ENCODE results near the gene PRICKLE4. TPM values are rescaled to one million over a fixed set of nuclear protein-coding genes. Genes with fewer than 3 reads are reported as not detected.

Gene PRICKLE4
- polyA plus RNA-seq, 1 experiment, result 0.31 TPM

DNA sequence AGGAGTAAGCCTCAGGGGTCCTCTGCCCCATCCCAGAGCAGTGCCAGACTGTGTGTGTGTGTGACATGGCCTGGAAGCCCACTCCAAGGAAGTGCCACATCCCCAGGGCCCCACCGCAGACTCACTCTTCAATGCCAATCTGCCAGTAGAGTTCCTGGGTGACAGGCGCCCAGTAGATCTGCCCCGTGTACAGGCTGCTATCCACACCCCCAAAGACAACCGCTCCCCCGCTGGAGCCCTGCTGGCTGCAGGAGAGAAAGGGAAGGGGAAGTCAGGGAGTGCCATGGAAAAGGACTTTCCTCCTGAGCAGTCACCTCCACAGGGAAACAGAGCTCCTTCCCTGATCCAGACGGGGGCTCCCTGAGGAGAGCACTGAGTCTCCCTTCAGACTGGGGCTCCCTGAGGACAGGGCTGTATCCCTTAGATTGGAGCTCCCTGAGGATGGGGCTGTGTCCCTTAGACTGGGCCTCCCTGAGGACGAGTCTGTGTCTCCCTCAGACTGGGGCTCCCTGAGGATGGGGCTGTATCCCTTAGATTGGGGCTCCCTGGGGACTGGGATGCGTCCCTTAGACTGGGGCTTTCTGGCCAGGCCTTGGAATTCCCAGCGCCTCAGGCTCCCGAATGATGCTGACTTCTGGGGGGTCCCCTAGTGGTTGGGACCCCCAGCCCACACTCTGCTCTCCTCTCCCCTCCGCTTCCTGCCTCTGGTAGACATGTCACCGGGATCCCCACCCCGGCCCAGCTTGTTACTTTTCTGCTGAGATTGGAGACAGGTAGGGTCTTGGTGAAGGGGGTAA, 40.0 kb upstream of the PRICKLE4 start:
- POLR2A ChIA-PET, result no interaction called here
- no peaks in the 10 kb centered on the region for H3K36me3 ChIP-seq (ENCODE audit: control insufficient read depth, insufficient read depth, low read length)
- CTCF ChIA-PET, result interaction anchor here (1.1 kb wide), 1 partner anchor 13 kb away, joined by 3 read pairs; no protein-coding TSS in a partner anchor
- no peak for DNase-seq (ENCODE audit: low read depth)
- H3K27me3 ChIP-seq (ENCODE audit: control insufficient read depth, insufficient read depth, low read length), result peaks cover 1% of the 10 kb centered on the region; the same call in 1 of the 2 replicates
- TF ChIP-seq, protein P1, sequence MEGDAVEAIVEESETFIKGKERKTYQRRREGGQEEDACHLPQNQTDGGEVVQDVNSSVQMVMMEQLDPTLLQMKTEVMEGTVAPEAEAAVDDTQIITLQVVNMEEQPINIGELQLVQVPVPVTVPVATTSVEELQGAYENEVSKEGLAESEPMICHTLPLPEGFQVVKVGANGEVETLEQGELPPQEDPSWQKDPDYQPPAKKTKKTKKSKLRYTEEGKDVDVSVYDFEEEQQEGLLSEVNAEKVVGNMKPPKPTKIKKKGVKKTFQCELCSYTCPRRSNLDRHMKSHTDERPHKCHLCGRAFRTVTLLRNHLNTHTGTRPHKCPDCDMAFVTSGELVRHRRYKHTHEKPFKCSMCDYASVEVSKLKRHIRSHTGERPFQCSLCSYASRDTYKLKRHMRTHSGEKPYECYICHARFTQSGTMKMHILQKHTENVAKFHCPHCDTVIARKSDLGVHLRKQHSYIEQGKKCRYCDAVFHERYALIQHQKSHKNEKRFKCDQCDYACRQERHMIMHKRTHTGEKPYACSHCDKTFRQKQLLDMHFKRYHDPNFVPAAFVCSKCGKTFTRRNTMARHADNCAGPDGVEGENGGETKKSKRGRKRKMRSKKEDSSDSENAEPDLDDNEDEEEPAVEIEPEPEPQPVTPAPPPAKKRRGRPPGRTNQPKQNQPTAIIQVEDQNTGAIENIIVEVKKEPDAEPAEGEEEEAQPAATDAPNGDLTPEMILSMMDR (IDR thresholded peaks at IDR 0.05; ENCODE audit: insufficient read depth, low read depth, low read length), result no peak
- H3K4me3 ChIP-seq (ENCODE audit: low read depth, low read length), result no peak overlapping the region

DNA sequence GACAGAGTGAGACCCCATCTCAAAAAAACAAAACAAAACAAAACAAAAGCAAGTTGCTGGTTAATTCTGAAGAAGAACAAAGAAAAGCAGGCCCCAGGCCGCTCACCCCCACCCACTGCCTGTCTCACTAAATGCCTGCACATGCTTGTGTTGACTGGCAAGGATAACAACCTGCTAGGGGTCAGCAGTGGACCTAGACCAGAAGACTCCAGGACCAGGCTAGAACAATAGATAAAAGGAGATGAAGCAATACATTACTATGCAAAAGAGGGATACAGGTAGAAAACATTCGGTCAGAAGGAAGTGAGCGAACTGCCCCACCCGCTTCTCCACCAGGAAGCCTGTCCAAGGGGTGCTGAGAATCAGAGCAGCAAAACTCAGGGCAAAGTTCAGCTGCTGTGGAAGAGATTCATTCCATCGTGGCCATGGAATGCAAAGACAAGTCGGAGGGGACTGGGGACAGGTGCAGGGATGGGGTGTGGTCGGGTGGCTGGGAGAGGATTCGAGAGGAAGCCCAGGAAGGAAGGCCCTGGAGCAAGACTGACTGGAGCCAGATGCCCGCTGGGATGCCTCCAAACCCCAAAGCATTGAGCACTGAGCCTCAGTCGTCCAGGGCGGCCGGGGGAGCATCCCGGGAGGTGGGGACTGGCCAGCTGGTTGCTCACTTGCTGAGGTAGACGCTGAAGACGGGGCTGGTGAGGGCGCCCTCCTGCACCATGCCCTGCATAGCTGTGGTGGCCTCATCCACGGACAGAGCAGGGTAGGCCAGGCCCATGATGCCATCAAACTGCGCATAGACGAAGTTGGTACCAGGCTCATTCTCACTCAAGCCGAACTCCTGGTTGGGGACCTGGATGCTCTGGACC, 38.7 kb upstream of the PRICKLE4 start:
- H3K4me3 ChIP-seq (ENCODE audit: low read depth, low read length), result no peak overlapping the region
- TF ChIP-seq, protein P1 (IDR thresholded peaks at IDR 0.05; ENCODE audit: insufficient read depth, low read depth, low read length), result no peak
- POLR2A ChIA-PET, result no interaction called here
- 0 out of 2 replicates have a peak, but pooled peaks cover 1% of the 10 kb centered on the region for H3K27me3 ChIP-seq (ENCODE audit: control insufficient read depth, insufficient read depth, low read length)
- DNase-seq (ENCODE audit: low read depth), result no peak
- no peaks in the 10 kb centered on the region for H3K36me3 ChIP-seq (ENCODE audit: control insufficient read depth, insufficient read depth, low read length)
- CTCF ChIA-PET, result interaction anchor here (1.1 kb wide), 2 partner anchors 12 to 34 kb away, joined by 3 to 5 read pairs; no protein-coding TSS in a partner anchor

DNA sequence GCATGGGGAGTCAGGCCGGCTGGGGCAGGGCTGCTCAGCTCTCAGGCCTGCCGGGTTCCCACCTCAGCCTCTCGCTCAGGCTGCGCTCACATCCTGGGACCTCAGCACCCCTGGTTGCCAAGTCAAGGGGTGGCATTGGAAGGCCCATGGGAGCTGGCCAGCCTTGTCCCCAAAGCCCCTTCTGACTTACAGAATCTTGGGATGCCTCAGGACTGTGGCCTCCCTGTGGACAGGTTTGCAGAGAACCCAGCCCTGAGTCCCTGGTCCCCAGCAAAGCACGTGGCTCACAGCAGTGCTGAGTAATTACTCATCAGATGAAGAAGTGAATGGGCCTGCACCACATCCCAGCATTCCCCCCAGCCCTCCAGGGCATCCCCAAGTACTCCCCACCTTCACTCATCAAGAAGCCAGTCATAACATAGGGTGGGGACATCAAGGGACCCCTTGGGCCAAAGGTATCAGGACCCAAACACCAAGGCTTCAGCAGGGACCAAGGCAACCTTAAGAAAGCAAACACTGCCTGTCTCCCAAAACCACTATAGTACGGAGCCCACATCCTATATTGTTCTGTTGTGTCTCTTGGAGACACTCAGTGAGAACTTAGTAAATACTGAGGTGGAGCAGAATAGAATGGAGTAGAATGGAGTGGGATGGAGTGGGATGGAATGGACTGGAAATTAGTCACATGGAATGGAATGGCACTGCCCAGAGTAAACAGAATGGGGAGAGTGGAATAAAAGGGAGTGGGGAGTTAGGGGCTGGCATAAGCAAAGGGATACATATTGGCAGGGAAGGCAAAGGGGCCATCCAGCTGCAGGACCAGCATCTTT, 37.0 kb upstream of the PRICKLE4 start:
- ChIA-PET CTCF (interaction anchor here (0.6 kb wide), 1 partner anchor 9 kb away, joined by 3 read pairs; no protein-coding TSS in a partner anchor), POLR2A (no interaction called here)
- no peak for DNase-seq (ENCODE audit: low read depth)
- Histone ChIP-seq H3K36me3 (ENCODE audit: control insufficient read depth, insufficient read depth, low read length) (no peaks in the 10 kb centered on the region), H3K27me3 (ENCODE audit: control insufficient read depth, insufficient read depth, low read length) (peaks cover 3% of the 10 kb centered on the region; the same call in 1 of the 2 replicates), H3K4me3 (ENCODE audit: low read depth, low read length) (no peak overlapping the region)
- TF ChIP-seq, protein P1 (IDR thresholded peaks at IDR 0.05; ENCODE audit: insufficient read depth, low read depth, low read length), result no peak

DNA sequence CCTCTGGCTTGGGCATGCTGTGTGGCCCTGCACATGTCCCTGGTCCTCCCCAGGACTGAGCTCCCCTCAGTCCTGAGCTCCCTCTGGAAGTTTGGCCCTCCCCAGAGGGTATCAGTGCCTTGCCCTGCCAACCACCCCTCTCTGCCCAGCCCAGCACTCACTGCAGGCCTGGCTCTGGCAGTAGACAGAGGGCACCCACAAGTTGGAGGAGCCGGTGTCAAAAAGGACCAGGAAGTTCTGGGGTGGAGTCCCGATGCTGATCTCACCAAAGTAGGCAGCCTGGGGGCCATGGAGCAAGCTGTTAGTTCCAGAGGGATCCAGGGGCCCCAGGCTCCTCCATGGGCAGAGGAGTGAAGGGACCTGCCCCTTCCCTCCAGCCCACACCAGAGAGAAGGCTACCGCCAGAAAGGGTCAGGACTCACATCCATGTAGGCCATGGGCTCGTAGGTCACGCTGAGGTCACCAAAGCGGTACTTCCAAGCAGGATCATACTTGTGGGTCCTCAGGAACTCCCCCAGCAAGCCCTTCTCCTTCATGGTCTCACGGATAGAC, 36.3 kb upstream of the PRICKLE4 start:
- TF ChIP-seq, protein P1 (IDR thresholded peaks at IDR 0.05; ENCODE audit: insufficient read depth, low read depth, low read length), result no peak
- DNase-seq (ENCODE audit: low read depth), result no peak
- ChIA-PET POLR2A (no interaction called here), CTCF (interaction anchor here (0.6 kb wide), 1 partner anchor 8 kb away, joined by 3 read pairs; no protein-coding TSS in a partner anchor)
- Histone ChIP-seq H3K4me3 (ENCODE audit: low read depth, low read length) (no peak overlapping the region), H3K36me3 (ENCODE audit: control insufficient read depth, insufficient read depth, low read length) (no peaks in the 10 kb centered on the region), H3K27me3 (ENCODE audit: control insufficient read depth, insufficient read depth, low read length) (peaks cover 3% of the 10 kb centered on the region; the same call in 1 of the 2 replicates)
